HCT116 (cell line): ENCODE data around the gene OR1J2. TPM values are rescaled to one million over a fixed set of nuclear protein-coding genes. Genes with fewer than 3 reads are reported as not detected.
"Not testable (repeated sequence)": the region's sequence is repeated elsewhere in the genome, so short reads cannot be mapped to it uniquely, and the experiment has no call there.

Experiments used
- ATAC-seq: fragments of 200-7000 bp; cut with Tn5 transposase; 2 replicates; pipeline ENCODE4 v1.9.1; 2020; ENCODE audit warnings: mild to moderate bottlenecking, moderate library complexity
- BruUV-seq: library from RNA; stranded (reverse); fragments of 400-500 nt; replicated peaks from 2 replicates; lab custom pipeline; 2021; lab: Mats Ljungman, UMichigan
- CTCF ChIA-PET: fragments of 300-600 bp; sonication (Branson Sonifier 250); formaldehyde crosslinking; loops from one replicate; lab custom pipeline; 2021; ENCODE audit warnings: antibody characterized with exemption; lab: Charles Lee
- POLR2A ChIA-PET: fragments of 300-600, 350-600 bp; sonication (Branson Sonifier 250); formaldehyde crosslinking; loops from one replicate; lab custom pipeline; 2021; ENCODE audit warnings: antibody characterized with exemption; lab: Charles Lee
- RAD21 ChIA-PET, 2 experiments: fragments of 300-600 bp; sonication (Branson Sonifier 250); formaldehyde crosslinking; loops; one replicate each; lab custom pipeline; 2023; ENCODE audit warnings: low total read pairs in 2 of 2; ENCODE audit not compliant: uncharacterized antibody in 2 of 2, unreplicated experiment in 2 of 2, low non-redundant PET in 1 of 2; lab: Charles Lee
- DNase-seq: peaks from one replicate; pipeline ENCODE4 v3.0.0-alpha.2; 2010; ENCODE audit warnings: low read depth, low spot score
- H2AFZ ChIP-seq: fragments of 200-600 bp; shearing (Covaris generic), sonication (generic); 2 replicates; pipeline ENCODE4 v1.6.1; 2017; ENCODE audit warnings: low read depth, mixed run types, mixed read lengths, antibody characterized with exemption, low read length; ENCODE audit not compliant: poor library complexity, severe bottlenecking
- H3K27ac ChIP-seq: 2 replicates; pipeline ENCODE4 v1.5.1; 2012; ENCODE audit warnings: low read depth, low read length
- H3K27me3 ChIP-seq: fragments of 200-600 bp; sonication (generic); 2 replicates; pipeline ENCODE4 v1.6.1; 2016; ENCODE audit warnings: mixed run types, low read length, mixed read lengths; ENCODE audit not compliant: insufficient read depth
- H3K36me3 ChIP-seq, 2 experiments: fragments of 200-500 bp in 1 of 2; fragments of 200-600 bp in 1 of 2; sonication (Bioruptor generic) in 1 of 2; sonication (generic) in 1 of 2; 2 replicates each; pipeline versions ENCODE4 v1.5.1 to v1.6.1; 2014 to 2016; ENCODE audit warnings: low read length in 2 of 2, inconsistent platforms in 1 of 2, mixed read lengths in 1 of 2, mixed run types in 1 of 2; ENCODE audit not compliant: insufficient read depth in 2 of 2, control insufficient read depth in 1 of 2
- H3K4me1 ChIP-seq, 2 experiments: fragments of 200-600 bp in 1 of 2; sonication (generic) in 1 of 2; 2 replicates each; pipeline versions ENCODE4 v1.5.1 to v1.6.1; 2012 to 2017; ENCODE audit warnings: low read length in 2 of 2, inconsistent platforms in 1 of 2, mild to moderate bottlenecking in 1 of 2, mixed read lengths in 1 of 2, mixed run types in 1 of 2, moderate library complexity in 1 of 2; ENCODE audit not compliant: insufficient read depth in 2 of 2, control insufficient read depth in 1 of 2
- H3K4me2 ChIP-seq: fragments of 200-600 bp; sonication (generic); 2 replicates; pipeline ENCODE4 v1.6.1; 2017; ENCODE audit warnings: mixed run types, low read length, mixed read lengths
- H3K4me3 ChIP-seq, 2 experiments: fragments of 200-600 bp in 1 of 2; sonication (generic) in 1 of 2; replicated peaks in 1 of 2; 2 replicates each; pipeline ENCODE4 v1.5.1; 2011 to 2016; ENCODE audit warnings: low read length in 2 of 2, control low read depth in 1 of 2, low read depth in 1 of 2, mild to moderate bottlenecking in 1 of 2, mixed read lengths in 1 of 2, mixed run types in 1 of 2
- H3K79me2 ChIP-seq: fragments of 200-600 bp; sonication (generic); 2 replicates; pipeline ENCODE4 v1.6.1; 2017; ENCODE audit warnings: mild to moderate bottlenecking, mixed run types, low read length, moderate library complexity, mixed read lengths; ENCODE audit not compliant: insufficient read depth
- H3K9ac ChIP-seq: fragments of 200-600 bp; sonication (generic); 2 replicates; pipeline ENCODE4 v1.6.1; 2016; ENCODE audit warnings: low read length, mixed read lengths
- H3K9me2 ChIP-seq: fragments of 200-600 bp; sonication (generic), shearing (Covaris generic); 2 replicates; pipeline ENCODE4 v1.6.1; 2017; ENCODE audit warnings: mixed run types, mild to moderate bottlenecking, moderate library complexity; ENCODE audit not compliant: insufficient read depth
- H3K9me3 ChIP-seq, 2 experiments: fragments of 200-500 bp in 1 of 2; fragments of 200-600 bp in 1 of 2; sonication (Bioruptor generic) in 1 of 2; sonication (generic) in 1 of 2; 2 replicates each; pipeline ENCODE4 v1.6.1; 2014 to 2017; ENCODE audit warnings: low read length in 2 of 2, mixed read lengths in 2 of 2, inconsistent platforms in 1 of 2, low read depth in 1 of 2, mild to moderate bottlenecking in 1 of 2, mixed run types in 1 of 2, moderate library complexity in 1 of 2; ENCODE audit not compliant: control insufficient read depth in 1 of 2, insufficient read depth in 1 of 2
- H4K20me1 ChIP-seq: fragments of 200-600 bp; sonication (generic), shearing (Covaris generic); 2 replicates; pipeline ENCODE4 v1.6.1; 2017; ENCODE audit warnings: mixed run types, mild to moderate bottlenecking, moderate library complexity; ENCODE audit not compliant: insufficient read depth
- RAD21 ChIP-seq: IDR thresholded peaks from 2 replicates; pipeline ENCODE4 v1.6.1; 2012; ENCODE audit warnings: low read depth, mild to moderate bottlenecking
- TCF7L2 ChIP-seq: IDR thresholded peaks from 2 replicates; pipeline ENCODE4 v1.7.0; 2011; ENCODE audit warnings: borderline replicate concordance, inconsistent platforms; ENCODE audit not compliant: insufficient read depth, insufficient read length; ENCODE audit errors: extremely low read depth
- ZNF274 ChIP-seq: fragments of 200-500 bp; sonication (Bioruptor generic); IDR thresholded peaks from 2 replicates; pipeline ENCODE4 v1.6.1; 2014; ENCODE audit warnings: mild to moderate bottlenecking, low read depth, low read length, inconsistent platforms
- intact Hi-C: fragments of 100-400 bp; cut with micrococcal nuclease; formaldehyde crosslinking; loops from 2 replicates; pipeline ENCODE4 v1.10.0; 2022
- total RNA-seq: library from RNA; stranded (reverse); gene quantifications from one replicate; pipeline ENCODE4 v1.2.1, GENCODE V29; 2021; ENCODE audit not compliant: unreplicated experiment

The OR1J2 gene
- total RNA-seq, 1 experiment from 2014 or later = not detected

DNA sequence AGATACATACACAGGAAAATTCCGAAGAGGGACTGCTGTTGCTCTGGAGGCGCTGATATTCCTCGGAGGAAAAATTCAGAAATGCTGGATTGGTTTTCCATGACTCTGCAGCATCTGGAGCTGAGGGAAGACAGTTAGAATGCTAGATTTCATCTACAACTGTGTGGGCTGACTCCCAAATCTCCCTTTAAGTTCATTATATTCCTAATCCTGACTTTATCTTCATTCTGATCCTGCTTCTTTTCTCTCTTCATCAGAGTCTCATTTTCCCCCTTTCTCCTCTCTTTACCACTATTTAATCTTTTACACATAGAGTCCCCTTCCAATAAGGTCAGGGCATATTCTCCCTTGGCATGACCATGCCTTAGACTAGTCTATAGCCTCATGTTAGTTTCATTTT lies 16.6 kb downstream of the OR1J2 start, which contains the start of gene OR1N1:
Gene OR1N1 (minus strand): TSS at position 101 of the 400 bp plus-strand sequence. CDS start 0 bp downstream, at position 101.
- H3K9me3 ChIP-seq = no peaks in the 10 kb centered on the region
- CTCF ChIA-PET = no interaction called here
- TF ChIP-seq ZNF274 = no peak
- TF ChIP-seq RAD21 = no peak
- no peak for TF ChIP-seq TCF7L2
- TF ChIP-seq, all 23 proteins: peak for 0
- ChIA-PET POLR2A (no interaction called here), RAD21 (no interaction called here)
- intact Hi-C loops = no loop called here
- no peak within 1 kb of the TSS for H3K4me3 ChIP-seq
- no peak within 1 kb of the TSS for H3K9ac ChIP-seq
- H4K20me1 ChIP-seq = no peaks in the 10 kb centered on the region
- peaks cover 24% of the 10 kb centered on the region; the same call in 1 of the 2 replicates for H3K27me3 ChIP-seq
- DNase-seq (no peak), ATAC-seq (no peak)
- H3K79me2 ChIP-seq = no peaks in the 10 kb centered on the region
- H3K36me3 ChIP-seq = no peaks in the 10 kb centered on the region
- H2AFZ ChIP-seq = no peak within 1 kb of the TSS
- no peaks in the 10 kb centered on the region for H3K4me1 ChIP-seq
- no peak within 1 kb of the TSS for H3K4me2 ChIP-seq
- no peak within 1 kb of the TSS for H3K27ac ChIP-seq
- no peaks in the 10 kb centered on the region for H3K9me2 ChIP-seq
- BruUV-seq = no TSS peak

GRCh38 chr9:122531157-122531556 lies 20.6 kb downstream of the OR1J2 start:
- H3K27ac ChIP-seq, DNase-seq, H3K4me1 ChIP-seq, H3K9me3 ChIP-seq, H3K9me2 ChIP-seq, CTCF ChIA-PET, ATAC-seq, H3K9ac ChIP-seq, H3K4me3 ChIP-seq, intact Hi-C loops, H4K20me1 ChIP-seq, H2AFZ ChIP-seq, RAD21 ChIA-PET, BruUV-seq, POLR2A ChIA-PET, H3K79me2 ChIP-seq, H3K36me3 ChIP-seq, H3K4me2 ChIP-seq: not testable (repeated sequence)
- peaks cover 24% of the 10 kb centered on the region; the same call in 1 of the 2 replicates for H3K27me3 ChIP-seq
